RWPE2 (cell line): Measurements from ENCODE around the gene TRIM33.
"Not testable (repeated sequence)": the region's sequence is repeated elsewhere in the genome, so short reads cannot be mapped to it uniquely, and the experiment has no call there.

Source experiments
- ATAC-seq: fragments of 200-7000 bp; cut with Tn5 transposase; 3 replicates; pipeline ENCODE4 v1.9.1; 2021; ENCODE audit warnings: low read depth
- DNase-seq: peaks from one replicate; pipeline ENCODE4 v3.0.0-alpha.2; 2020; ENCODE audit warnings: low spot score
- H3K27ac ChIP-seq: fragments of 450-650 bp; 2 replicates; pipeline ENCODE4 v1.5.1; 2017; ENCODE audit warnings: mild to moderate bottlenecking; ENCODE audit not compliant: poor library complexity, severe bottlenecking
- H3K27me3 ChIP-seq: fragments of 250-450 bp; sonication (Bioruptor Pico); 2 replicates; pipeline ENCODE4 v1.5.1; 2021; ENCODE audit warnings: mild to moderate bottlenecking, moderate library complexity; ENCODE audit not compliant: insufficient read depth, poor library complexity, severe bottlenecking
- H3K36me3 ChIP-seq: fragments of 250-450 bp; sonication (Bioruptor Pico); 2 replicates; pipeline ENCODE4 v1.5.1; 2020; ENCODE audit warnings: low read depth, mild to moderate bottlenecking, moderate library complexity
- H3K4me1 ChIP-seq: fragments of 250-450 bp; sonication (Bioruptor Pico); 2 replicates; pipeline ENCODE4 v1.5.1; 2021; ENCODE audit warnings: mild to moderate bottlenecking, moderate library complexity; ENCODE audit not compliant: insufficient read depth, poor library complexity, severe bottlenecking
- H3K4me3 ChIP-seq: fragments of 250-450 bp; sonication (Bioruptor Pico); 2 replicates; pipeline ENCODE4 v1.5.1; 2021; ENCODE audit warnings: mild to moderate bottlenecking, moderate library complexity; ENCODE audit not compliant: severe bottlenecking
- H3K9me3 ChIP-seq: fragments of 250-450 bp; sonication (Bioruptor Pico); 2 replicates; pipeline ENCODE4 v1.5.1; 2021; ENCODE audit warnings: mild to moderate bottlenecking, moderate library complexity; ENCODE audit not compliant: severe bottlenecking
- CTCF ChIP-seq: fragments of 450-650 bp; IDR thresholded peaks from one replicate; pipeline ENCODE4 v1.5.1; 2017; ENCODE audit warnings: mild to moderate bottlenecking, moderate library complexity; ENCODE audit not compliant: poor library complexity, severe bottlenecking

The TRIM33 gene

GRCh38 chr1:114427612-114428011, 83.4 kb downstream of the TRIM33 start:
- no peak for TF ChIP-seq CTCF
- no peak overlapping the region for H3K27ac ChIP-seq
- no peaks in the 10 kb centered on the region for H3K9me3 ChIP-seq
- DNase-seq (no peak), ATAC-seq (no peak)
- no peaks in the 10 kb centered on the region for H3K27me3 ChIP-seq
- H3K36me3 ChIP-seq, result peaks cover 75% of the 10 kb centered on the region
- H3K4me1 ChIP-seq, result no peaks in the 10 kb centered on the region
- no peak overlapping the region for H3K4me3 ChIP-seq

- DNase-seq, result no peak
- no peaks in the 10 kb centered on the region for H3K4me1 ChIP-seq
- H3K4me3 ChIP-seq, result no peak overlapping the region
- no peaks in the 10 kb centered on the region for H3K27me3 ChIP-seq
- H3K27ac ChIP-seq, result no peak overlapping the region
- TF ChIP-seq CTCF, result no peak
- H3K36me3 ChIP-seq, result peaks cover 91% of the 10 kb centered on the region
- ATAC-seq, result no peak
- no peaks in the 10 kb centered on the region for H3K9me3 ChIP-seq
Observed at GRCh38 chr1:114423455-114423854, 87.5 kb downstream of the TRIM33 start.

GRCh38 chr1:114418948-114419347, 92.1 kb downstream of the TRIM33 start:
- H3K36me3 ChIP-seq, result peaks cover 69% of the 10 kb centered on the region
- not testable (repeated sequence) for H3K9me3 ChIP-seq, DNase-seq, H3K4me3 ChIP-seq, H3K4me1 ChIP-seq, H3K27ac ChIP-seq, H3K27me3 ChIP-seq, ATAC-seq

- no peak overlapping the region for H3K27ac ChIP-seq
- H3K4me1 ChIP-seq, result no peaks in the 10 kb centered on the region
- no peaks in the 10 kb centered on the region for H3K9me3 ChIP-seq
- no peak for DNase-seq
- no peak for ATAC-seq
- no peaks in the 10 kb centered on the region for H3K27me3 ChIP-seq
- H3K36me3 ChIP-seq, result peaks cover 74% of the 10 kb centered on the region
- no peak for TF ChIP-seq CTCF
- H3K4me3 ChIP-seq, result no peak overlapping the region
Observed at GRCh38 chr1:114397601-114398000, 113.4 kb downstream of the TRIM33 start.

GRCh38 chr1:114395863-114396262, 115.1 kb downstream of the TRIM33 start:
- Histone ChIP-seq H3K4me3 (no peak overlapping the region), H3K36me3 (peaks cover 66% of the 10 kb centered on the region), H3K9me3 (no peaks in the 10 kb centered on the region), H3K27ac (no peak overlapping the region), H3K27me3 (no peaks in the 10 kb centered on the region), H3K4me1 (no peaks in the 10 kb centered on the region)
- TF ChIP-seq CTCF, result no peak
- ATAC-seq, result no peak
- no peak for DNase-seq
